SK-N-SH (cell line): ENCODE results near the gene EPB41L1.

Source experiments
- CHD2 ChIP-seq: fragments of 150-350 bp; IDR thresholded peaks from 2 replicates; pipeline ENCODE4 v1.6.1; 2018; ENCODE audit warnings: low read length; ENCODE audit not compliant: partially characterized antibody
- EP300 ChIP-seq, 2 experiments: IDR thresholded peaks; 2 replicates each; pipeline versions ENCODE4 v1.4.0 to v1.6.1; 2012; ENCODE audit warnings: borderline replicate concordance in 1 of 2, low read depth in 1 of 2, low read length in 1 of 2
- IRF3 ChIP-seq: fragments of 150-350 bp; IDR thresholded peaks from 2 replicates; pipeline ENCODE4 v1.6.1; 2016; ENCODE audit warnings: mild to moderate bottlenecking, low read depth, low read length
- MXI1 ChIP-seq: IDR thresholded peaks from 2 replicates; pipeline ENCODE4 v1.6.1; 2012; ENCODE audit warnings: mild to moderate bottlenecking, low read depth, low read length, improper control_type of control experiment
- RAD21 ChIP-seq: IDR thresholded peaks from 2 replicates; pipeline ENCODE4 v1.6.1; 2012; ENCODE audit warnings: mild to moderate bottlenecking, low read length
- YY1 ChIP-seq: IDR thresholded peaks from 2 replicates; pipeline ENCODE4 v1.4.0; 2012; ENCODE audit warnings: low read depth, mild to moderate bottlenecking
- TF ChIP-seq, protein P1 (sequence below): fragments of 200-600 bp; sonication (generic); IDR thresholded peaks from 2 replicates; pipeline ENCODE4 v1.6.1; 2017; ENCODE audit warnings: antibody characterized with exemption, mild to moderate bottlenecking, moderate library complexity
- TF ChIP-seq, protein P2 (sequence below): IDR thresholded peaks from 2 replicates; pipeline ENCODE4; 2012
- TF ChIP-seq, protein P3 (sequence below): IDR thresholded peaks from 2 replicates; pipeline ENCODE4 v1.4.0; 2012; ENCODE audit warnings: low read depth

- TF ChIP-seq, protein P1, sequence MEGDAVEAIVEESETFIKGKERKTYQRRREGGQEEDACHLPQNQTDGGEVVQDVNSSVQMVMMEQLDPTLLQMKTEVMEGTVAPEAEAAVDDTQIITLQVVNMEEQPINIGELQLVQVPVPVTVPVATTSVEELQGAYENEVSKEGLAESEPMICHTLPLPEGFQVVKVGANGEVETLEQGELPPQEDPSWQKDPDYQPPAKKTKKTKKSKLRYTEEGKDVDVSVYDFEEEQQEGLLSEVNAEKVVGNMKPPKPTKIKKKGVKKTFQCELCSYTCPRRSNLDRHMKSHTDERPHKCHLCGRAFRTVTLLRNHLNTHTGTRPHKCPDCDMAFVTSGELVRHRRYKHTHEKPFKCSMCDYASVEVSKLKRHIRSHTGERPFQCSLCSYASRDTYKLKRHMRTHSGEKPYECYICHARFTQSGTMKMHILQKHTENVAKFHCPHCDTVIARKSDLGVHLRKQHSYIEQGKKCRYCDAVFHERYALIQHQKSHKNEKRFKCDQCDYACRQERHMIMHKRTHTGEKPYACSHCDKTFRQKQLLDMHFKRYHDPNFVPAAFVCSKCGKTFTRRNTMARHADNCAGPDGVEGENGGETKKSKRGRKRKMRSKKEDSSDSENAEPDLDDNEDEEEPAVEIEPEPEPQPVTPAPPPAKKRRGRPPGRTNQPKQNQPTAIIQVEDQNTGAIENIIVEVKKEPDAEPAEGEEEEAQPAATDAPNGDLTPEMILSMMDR: no peak
- TF ChIP-seq RAD21 (no peak), MXI1 (no peak), IRF3 (no peak), CHD2 (no peak), YY1 (no peak), EP300 (IDR thresholded peaks at IDR 0.05; ENCODE audit: borderline replicate concordance in 1 of 2, low read depth in 1 of 2, low read length in 1 of 2) (no peak)
- TF ChIP-seq, protein P2, sequence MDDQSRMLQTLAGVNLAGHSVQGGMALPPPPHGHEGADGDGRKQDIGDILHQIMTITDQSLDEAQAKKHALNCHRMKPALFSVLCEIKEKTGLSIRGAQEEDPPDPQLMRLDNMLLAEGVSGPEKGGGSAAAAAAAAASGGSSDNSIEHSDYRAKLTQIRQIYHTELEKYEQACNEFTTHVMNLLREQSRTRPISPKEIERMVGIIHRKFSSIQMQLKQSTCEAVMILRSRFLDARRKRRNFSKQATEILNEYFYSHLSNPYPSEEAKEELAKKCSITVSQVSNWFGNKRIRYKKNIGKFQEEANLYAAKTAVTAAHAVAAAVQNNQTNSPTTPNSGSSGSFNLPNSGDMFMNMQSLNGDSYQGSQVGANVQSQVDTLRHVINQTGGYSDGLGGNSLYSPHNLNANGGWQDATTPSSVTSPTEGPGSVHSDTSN: no peak
- TF ChIP-seq, protein P3, sequence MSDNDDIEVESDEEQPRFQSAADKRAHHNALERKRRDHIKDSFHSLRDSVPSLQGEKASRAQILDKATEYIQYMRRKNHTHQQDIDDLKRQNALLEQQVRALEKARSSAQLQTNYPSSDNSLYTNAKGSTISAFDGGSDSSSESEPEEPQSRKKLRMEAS: no peak
Observed at GRCh38 chr20:36275011-36275410, 120.5 kb downstream of the EPB41L1 start.
